Keratinocyte (primary cell): ENCODE data around the gene HIVEP2.

Experiments used
- EZH2 ChIP-seq: IDR thresholded peaks from one replicate; pipeline ENCODE4 v1.6.1; 2012; ENCODE audit warnings: inconsistent platforms, mild to moderate bottlenecking, low read length, moderate library complexity
- TF ChIP-seq, protein P1 (sequence below), 3 experiments: IDR thresholded peaks in 1 of 3; conservative IDR thresholded peaks in 1 of 3; optimal IDR thresholded peaks in 1 of 3; 2 replicates in 2 of 3; 3 replicates in 1 of 3; pipeline versions ENCODE3 to v1.5.1; 2011; ENCODE audit warnings: low read length in 3 of 3, mild to moderate bottlenecking in 3 of 3, moderate library complexity in 2 of 3, control low read depth in 1 of 3, inconsistent platforms in 1 of 3; ENCODE audit not compliant: insufficient read depth in 2 of 3; ENCODE audit errors: extremely low read depth in 1 of 3

DNA sequence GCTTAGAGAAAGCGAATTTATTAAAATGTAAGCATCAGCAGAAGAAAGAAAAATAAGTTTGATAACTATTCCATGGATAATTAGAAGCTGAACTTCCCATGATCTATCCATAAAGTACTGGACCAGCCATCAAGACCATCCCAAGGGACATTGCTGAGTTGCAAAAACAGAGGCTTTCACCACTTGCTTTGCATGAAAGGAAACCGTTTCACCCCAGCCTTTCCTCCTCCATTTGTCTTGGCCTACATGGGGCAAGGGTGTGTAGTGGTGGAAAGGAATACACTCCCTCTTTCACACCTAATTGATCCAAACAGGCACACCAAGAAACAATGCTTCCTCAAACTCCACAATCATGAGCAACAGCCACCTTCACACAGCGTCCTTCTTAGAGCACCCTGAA, 10.4 kb downstream of the HIVEP2 start:
- TF ChIP-seq, protein P1, sequence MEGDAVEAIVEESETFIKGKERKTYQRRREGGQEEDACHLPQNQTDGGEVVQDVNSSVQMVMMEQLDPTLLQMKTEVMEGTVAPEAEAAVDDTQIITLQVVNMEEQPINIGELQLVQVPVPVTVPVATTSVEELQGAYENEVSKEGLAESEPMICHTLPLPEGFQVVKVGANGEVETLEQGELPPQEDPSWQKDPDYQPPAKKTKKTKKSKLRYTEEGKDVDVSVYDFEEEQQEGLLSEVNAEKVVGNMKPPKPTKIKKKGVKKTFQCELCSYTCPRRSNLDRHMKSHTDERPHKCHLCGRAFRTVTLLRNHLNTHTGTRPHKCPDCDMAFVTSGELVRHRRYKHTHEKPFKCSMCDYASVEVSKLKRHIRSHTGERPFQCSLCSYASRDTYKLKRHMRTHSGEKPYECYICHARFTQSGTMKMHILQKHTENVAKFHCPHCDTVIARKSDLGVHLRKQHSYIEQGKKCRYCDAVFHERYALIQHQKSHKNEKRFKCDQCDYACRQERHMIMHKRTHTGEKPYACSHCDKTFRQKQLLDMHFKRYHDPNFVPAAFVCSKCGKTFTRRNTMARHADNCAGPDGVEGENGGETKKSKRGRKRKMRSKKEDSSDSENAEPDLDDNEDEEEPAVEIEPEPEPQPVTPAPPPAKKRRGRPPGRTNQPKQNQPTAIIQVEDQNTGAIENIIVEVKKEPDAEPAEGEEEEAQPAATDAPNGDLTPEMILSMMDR (optimal IDR thresholded peaks at IDR 0.05 in 1 of 3, IDR thresholded peaks at IDR 0.05 in 1 of 3, conservative IDR thresholded peaks at IDR 0.05 in 1 of 3; ENCODE audit: extremely low read depth in 1 of 3, insufficient read depth in 2 of 3, low read length in 3 of 3), result no peak
- no peak for TF ChIP-seq EZH2
